Amniotic epithelial cell (primary cell): ENCODE data around the gene GTSE1.

Source experiments
- DNase-seq: peaks from one replicate; pipeline ENCODE4 v3.0.0-alpha.2; 2010; ENCODE audit warnings: low read depth

GTSE1 gene

DNA sequence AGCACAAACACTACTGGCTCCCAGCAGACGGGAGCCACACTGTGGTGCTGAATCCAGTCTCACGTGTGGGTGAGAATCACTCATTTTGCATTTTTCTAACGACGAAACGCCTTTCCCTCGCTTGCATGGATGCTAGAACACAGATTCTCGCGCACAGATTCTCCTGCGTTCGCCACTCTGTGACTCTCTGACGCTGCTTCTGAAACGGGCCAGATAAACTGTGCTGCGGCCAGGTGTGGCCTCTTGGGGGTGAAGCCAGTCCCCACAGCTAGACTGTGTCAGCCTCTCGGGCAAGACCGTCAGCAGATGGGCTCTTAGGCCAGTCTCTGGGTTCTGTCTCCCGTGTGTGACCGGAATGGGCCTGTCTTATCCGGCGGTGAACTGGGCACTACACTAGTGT lies 83.4 kb downstream of the GTSE1 start:
- no peak for DNase-seq
